Thoracic aorta (tissue), 2 donors: ENCODE measurements around the gene PARVB. TPM values are rescaled to one million over a fixed set of nuclear protein-coding genes. Genes with fewer than 3 reads are reported as not detected.

Source experiments
- ATAC-seq: fragments of 150-250 bp; one replicate; pipeline ENCODE4 v1.8.0; 2017; ENCODE audit warnings: low read depth; ENCODE audit not compliant: insufficient number of reproducible peaks, low FRiP score
- DNase-seq: peaks from one replicate; pipeline ENCODE4 v3.0.0-alpha.2; 2020; ENCODE audit warnings: low spot score
- H3K27ac ChIP-seq, 2 donors: fragments of 200-600 bp; sonication (generic); 1 replicate in 1 of 2; 2 replicates in 1 of 2; pipeline ENCODE4 v1.5.1; 2016; ENCODE audit warnings: mild to moderate bottlenecking in 2 of 2, moderate library complexity in 2 of 2
- H3K27me3 ChIP-seq: fragments of 200-600 bp; sonication (generic); replicated peaks from 2 replicates; pipeline ENCODE4 v1.6.0; 2016; ENCODE audit warnings: mild to moderate bottlenecking; ENCODE audit not compliant: insufficient read depth
- H3K36me3 ChIP-seq: fragments of 200-600 bp; sonication (generic); one replicate; pipeline ENCODE4 v1.5.1; 2016
- H3K4me1 ChIP-seq, 2 donors: fragments of 200-600 bp; sonication (generic); 1 replicate in 1 of 2; 2 replicates in 1 of 2; pipeline versions ENCODE4 v1.5.1 to v1.6.0; 2016; ENCODE audit warnings: low read depth in 2 of 2, mild to moderate bottlenecking in 1 of 2; ENCODE audit not compliant: control insufficient read depth in 1 of 2
- H3K4me3 ChIP-seq: fragments of 200-600 bp; sonication (generic); 2 replicates; pipeline ENCODE4 v1.5.1; 2016; ENCODE audit warnings: mild to moderate bottlenecking
- H3K9me3 ChIP-seq: fragments of 200-600 bp; sonication (generic); 2 replicates; pipeline ENCODE4 v1.5.1; 2016
- CTCF ChIP-seq: fragments of 200-600 bp; sonication (generic); IDR thresholded peaks from one replicate; pipeline ENCODE4 v1.5.1; 2019; ENCODE audit warnings: antibody characterized with exemption
- total RNA-seq, 2 donors: library from RNA; depleted of rRNA; stranded (reverse); fragments of >200 nt; gene quantifications; one replicate each; pipeline versions ENCODE4 v1.1.0 to v1.2.3, GENCODE V29; 2016

Gene PARVB
- total RNA-seq, 2 donors from 2014 or later = 15.3 to 17.2 TPM

GRCh38 chr22:44068422-44069191 lies 44.5 kb downstream of the PARVB start:
- no peak for DNase-seq
- Histone ChIP-seq H3K27ac (no peak overlapping the region), H3K36me3 (no peaks in the 10 kb centered on the region), H3K27me3 (no peaks in the 10 kb centered on the region), H3K9me3 (no peaks in the 10 kb centered on the region), H3K4me3 (no peak overlapping the region), H3K4me1 (no peaks in the 10 kb centered on the region)
- TF ChIP-seq CTCF = no peak
- no peak for ATAC-seq

GRCh38 chr22:44070029-44070428 lies 45.9 kb downstream of the PARVB start:
- ATAC-seq (no peak), DNase-seq (no peak)
- Histone ChIP-seq H3K9me3 (no peaks in the 10 kb centered on the region), H3K36me3 (no peaks in the 10 kb centered on the region), H3K4me3 (no peak overlapping the region), H3K27ac (no peak overlapping the region), H3K4me1 (no peaks in the 10 kb centered on the region), H3K27me3 (no peaks in the 10 kb centered on the region)
- TF ChIP-seq CTCF = no peak

GRCh38 chr22:44071781-44072326 lies 47.8 kb downstream of the PARVB start:
- Histone ChIP-seq H3K27me3 (no peaks in the 10 kb centered on the region), H3K4me3 (no peak overlapping the region), H3K36me3 (no peaks in the 10 kb centered on the region), H3K4me1 (no peaks in the 10 kb centered on the region), H3K27ac (no peak overlapping the region), H3K9me3 (no peaks in the 10 kb centered on the region)
- no peak for ATAC-seq
- DNase-seq = no peak
- TF ChIP-seq CTCF = no peak

- H3K4me3 ChIP-seq = no peak overlapping the region
- H3K4me1 ChIP-seq = no peaks in the 10 kb centered on the region
- no peak for ATAC-seq
- no peak overlapping the region for H3K27ac ChIP-seq
- no peak for DNase-seq
- no peaks in the 10 kb centered on the region for H3K36me3 ChIP-seq
- TF ChIP-seq CTCF = no peak
- H3K9me3 ChIP-seq = no peaks in the 10 kb centered on the region
- no peaks in the 10 kb centered on the region for H3K27me3 ChIP-seq
Observed at GRCh38 chr22:44074337-44074984, 50.4 kb downstream of the PARVB start.

DNA sequence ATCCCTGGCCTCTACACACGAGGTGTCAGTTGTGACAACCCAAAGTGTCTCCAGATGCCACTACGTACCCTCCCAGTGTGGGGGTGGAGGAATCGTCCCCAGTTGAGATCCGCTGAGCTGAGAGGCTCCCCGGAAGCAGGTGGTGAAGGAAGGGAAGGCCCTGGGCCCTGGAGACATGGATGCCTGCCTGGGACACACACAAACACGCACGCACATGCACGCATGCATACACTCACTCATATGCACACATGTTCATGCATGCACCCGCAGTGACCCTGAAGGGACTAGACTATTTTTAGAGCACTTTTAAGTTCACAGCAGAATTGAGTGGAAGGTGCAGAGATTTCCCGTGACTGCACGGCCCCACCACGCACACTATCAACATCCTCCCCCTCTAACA lies 50.9 kb downstream of the PARVB start:
- no peak for TF ChIP-seq CTCF
- Histone ChIP-seq H3K4me1 (no peaks in the 10 kb centered on the region), H3K36me3 (no peaks in the 10 kb centered on the region), H3K27me3 (no peaks in the 10 kb centered on the region), H3K4me3 (no peak overlapping the region), H3K9me3 (no peaks in the 10 kb centered on the region), H3K27ac (no peak overlapping the region)
- ATAC-seq (no peak), DNase-seq (no peak)
